ENCODE measurements around the gene SHISA4.

SHISA4 gene

DNA sequence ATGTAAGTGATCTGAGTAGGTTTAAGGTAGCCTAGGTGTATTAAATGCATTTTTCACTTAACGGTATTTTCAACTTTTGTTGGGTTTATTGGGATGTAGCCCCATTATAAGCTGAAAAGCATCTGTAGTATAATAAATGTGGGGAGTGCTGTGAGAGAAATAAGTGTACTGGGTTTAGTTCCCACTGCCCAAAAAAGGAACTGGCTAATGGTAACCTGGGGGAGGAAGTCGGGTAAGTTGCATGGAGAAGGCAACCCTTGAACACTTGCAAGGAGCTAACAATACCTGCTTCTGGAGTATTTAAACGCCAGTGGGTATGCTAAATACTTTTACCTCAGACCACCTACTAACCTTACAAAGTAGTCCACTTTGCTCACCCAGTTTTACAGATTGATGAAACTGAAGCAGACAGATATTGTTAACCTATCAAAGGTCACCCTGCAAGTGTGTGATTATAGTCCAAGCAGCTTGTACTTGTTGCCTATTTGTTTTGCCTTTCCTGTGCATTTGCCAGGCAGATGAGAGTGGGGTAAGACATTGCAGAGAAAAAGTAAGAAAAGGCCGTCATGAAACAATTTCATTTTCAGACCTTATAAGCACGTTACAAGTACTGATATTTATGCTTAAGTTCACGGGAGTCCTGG, 7.6 kb upstream of the SHISA4 start:
- H3K9ac ChIP-seq (ENCODE audit: low read length in 5 of 5) = no peak overlapping the region
- H3K4me1 ChIP-seq (ENCODE audit: control insufficient read depth in 5 of 5, insufficient read depth in 5 of 5, low read length in 5 of 5) = peaks cover 0 to 14% (median 9%) of the 10 kb centered on the region in 5 donors
- H3K9me3 ChIP-seq (ENCODE audit: control insufficient read depth in 5 of 5, low read length in 5 of 5) = no peaks in the 10 kb centered on the region
- peaks cover 0 to 6% (median 3%) of the 10 kb centered on the region in 5 donors for H3K36me3 ChIP-seq (ENCODE audit: control insufficient read depth in 5 of 5, insufficient read depth in 5 of 5, low read length in 5 of 5)
- H3K4me3 ChIP-seq (ENCODE audit: low read depth in 1 of 5, low read length in 5 of 5) = no peak overlapping the region
- no peaks in the 10 kb centered on the region for H3K27me3 ChIP-seq (ENCODE audit: control insufficient read depth in 5 of 5, insufficient read depth in 4 of 5, low read length in 5 of 5)
- no peak overlapping the region for H3K27ac ChIP-seq (ENCODE audit: low read depth, low read length)

DNA sequence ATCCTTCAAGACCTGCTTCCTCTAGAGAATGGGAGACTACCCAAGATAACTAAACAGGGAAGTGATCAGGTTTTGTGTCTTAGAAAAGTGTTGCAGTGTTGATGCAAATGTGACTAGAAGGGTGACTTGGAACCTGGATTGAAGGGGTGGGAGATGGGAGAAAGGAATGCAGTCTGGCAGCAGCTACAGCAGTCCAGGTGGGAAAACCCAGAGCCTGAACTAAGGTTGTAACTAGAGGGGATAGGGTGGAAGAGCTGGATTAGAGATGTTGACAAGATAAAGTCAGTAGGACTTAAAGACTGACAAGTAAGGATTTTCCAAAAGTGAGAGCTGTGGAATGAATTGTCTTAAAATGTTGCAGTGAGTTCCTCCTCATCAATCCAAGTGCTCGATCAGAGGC, 7.1 kb upstream of the SHISA4 start:
- H3K27ac ChIP-seq (ENCODE audit: low read depth, low read length) = no peak overlapping the region
- H3K4me3 ChIP-seq (ENCODE audit: low read depth in 1 of 5, low read length in 5 of 5) = no peak overlapping the region

DNA sequence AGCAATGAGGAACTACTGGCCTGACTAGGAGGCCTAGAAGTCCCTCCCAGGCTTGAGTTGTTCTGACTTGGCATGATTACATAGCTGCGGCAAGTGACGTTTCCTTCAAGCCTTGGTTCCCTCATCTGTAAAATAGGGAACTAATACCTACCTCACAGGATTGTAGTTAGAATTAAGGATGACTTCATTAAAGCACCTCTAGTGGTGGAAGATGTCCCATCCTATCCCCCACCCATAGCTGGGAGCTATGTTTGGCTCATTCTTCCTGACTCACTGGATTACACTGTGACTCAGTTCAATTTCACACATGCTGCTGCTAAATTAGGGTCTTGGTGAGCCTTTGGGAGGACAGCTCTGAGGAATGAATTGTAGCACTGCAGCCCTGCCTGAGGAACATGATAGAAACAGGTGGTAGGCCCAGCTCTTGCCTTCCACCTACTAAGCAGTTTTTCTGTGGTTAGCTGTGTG, 6.0 kb upstream of the SHISA4 start:
- Histone ChIP-seq H3K9ac (ENCODE audit: low read length in 5 of 5) (no peak overlapping the region), H3K4me3 (ENCODE audit: low read depth in 1 of 5, low read length in 5 of 5) (no peak overlapping the region), H3K27me3 (ENCODE audit: control insufficient read depth in 5 of 5, insufficient read depth in 4 of 5, low read length in 5 of 5) (no peaks in the 10 kb centered on the region), H3K9me3 (ENCODE audit: control insufficient read depth in 5 of 5, low read length in 5 of 5) (no peaks in the 10 kb centered on the region), H3K36me3 (ENCODE audit: control insufficient read depth in 5 of 5, insufficient read depth in 5 of 5, low read length in 5 of 5) (no peaks in the 10 kb centered on the region), H3K27ac (ENCODE audit: low read depth, low read length) (no peak overlapping the region), H3K4me1 (ENCODE audit: control insufficient read depth in 5 of 5, insufficient read depth in 5 of 5, low read length in 5 of 5) (peaks cover 0 to 14% (median 6%) of the 10 kb centered on the region in 5 donors)

More for the DNA sequence above, 7.1 kb upstream of the SHISA4 start:
- Histone ChIP-seq H3K9me3 (ENCODE audit: control insufficient read depth in 5 of 5, low read length in 5 of 5) (no peaks in the 10 kb centered on the region), H3K36me3 (ENCODE audit: control insufficient read depth in 5 of 5, insufficient read depth in 5 of 5, low read length in 5 of 5) (peaks cover 0 to under 1% (median 0%) of the 10 kb centered on the region in 5 donors), H3K9ac (ENCODE audit: low read length in 5 of 5) (no peak overlapping the region), H3K27me3 (ENCODE audit: control insufficient read depth in 5 of 5, insufficient read depth in 4 of 5, low read length in 5 of 5) (no peaks in the 10 kb centered on the region), H3K4me1 (ENCODE audit: control insufficient read depth in 5 of 5, insufficient read depth in 5 of 5, low read length in 5 of 5) (peaks cover 0 to 14% (median 6%) of the 10 kb centered on the region in 5 donors)

DNA sequence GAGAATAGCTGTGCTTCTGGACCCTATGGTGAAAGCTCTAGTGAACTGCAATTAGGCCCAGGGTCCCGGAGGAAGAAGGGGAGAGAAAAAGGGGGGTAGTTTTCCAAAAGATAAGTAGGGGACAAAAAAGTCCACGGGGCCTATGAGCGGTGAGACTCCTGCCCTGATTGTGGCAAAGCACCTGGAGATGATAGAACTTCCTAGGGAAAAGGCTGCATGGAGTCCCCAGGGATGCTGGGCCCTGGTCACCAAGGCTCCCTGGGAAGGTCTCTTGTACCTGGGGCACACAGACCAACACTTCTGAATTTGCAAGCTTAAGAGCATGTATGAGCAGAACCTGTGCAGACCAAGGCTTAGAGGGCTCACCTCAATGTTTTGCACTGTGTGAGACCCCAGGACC, 5.4 kb upstream of the SHISA4 start:
- Histone ChIP-seq H3K9me3 (ENCODE audit: control insufficient read depth in 5 of 5, low read length in 5 of 5) (no peaks in the 10 kb centered on the region), H3K36me3 (ENCODE audit: control insufficient read depth in 5 of 5, insufficient read depth in 5 of 5, low read length in 5 of 5) (no peaks in the 10 kb centered on the region), H3K9ac (ENCODE audit: low read length in 5 of 5) (no peak overlapping the region), H3K4me3 (ENCODE audit: low read depth in 1 of 5, low read length in 5 of 5) (no peak overlapping the region), H3K4me1 (ENCODE audit: control insufficient read depth in 5 of 5, insufficient read depth in 5 of 5, low read length in 5 of 5) (peaks cover 0 to 17% (median 10%) of the 10 kb centered on the region in 5 donors), H3K27ac (ENCODE audit: low read depth, low read length) (no peak overlapping the region), H3K27me3 (ENCODE audit: control insufficient read depth in 5 of 5, insufficient read depth in 4 of 5, low read length in 5 of 5) (no peaks in the 10 kb centered on the region)

DNA sequence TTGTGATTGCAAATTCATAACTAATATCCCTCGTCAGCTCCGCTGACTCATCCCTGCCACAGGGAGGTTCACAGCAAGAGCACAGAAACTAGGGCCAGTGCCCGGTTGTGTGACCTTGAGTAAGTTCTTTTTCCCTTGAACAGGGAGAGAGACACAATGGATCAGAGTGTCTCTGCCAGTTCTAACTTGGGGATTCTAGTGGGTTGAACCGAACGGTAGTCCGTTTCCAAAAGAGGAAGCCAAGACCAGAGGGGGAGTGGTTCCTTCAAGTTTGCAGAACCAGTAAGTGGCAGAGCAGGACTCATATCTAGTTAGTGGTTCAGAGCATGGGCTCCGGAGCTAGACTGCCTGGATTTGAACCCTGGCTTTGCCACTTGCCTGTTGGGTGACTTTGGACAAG, 4.9 kb upstream of the SHISA4 start:
- H3K9me3 ChIP-seq (ENCODE audit: control insufficient read depth in 5 of 5, low read length in 5 of 5) = no peaks in the 10 kb centered on the region
- no peaks in the 10 kb centered on the region for H3K36me3 ChIP-seq (ENCODE audit: control insufficient read depth in 5 of 5, insufficient read depth in 5 of 5, low read length in 5 of 5)
- no peak overlapping the region for H3K27ac ChIP-seq (ENCODE audit: low read depth, low read length)
- no peaks in the 10 kb centered on the region for H3K27me3 ChIP-seq (ENCODE audit: control insufficient read depth in 5 of 5, insufficient read depth in 4 of 5, low read length in 5 of 5)
- no peak overlapping the region for H3K9ac ChIP-seq (ENCODE audit: low read length in 5 of 5)
- H3K4me3 ChIP-seq (ENCODE audit: low read depth in 1 of 5, low read length in 5 of 5) = no peak overlapping the region
- H3K4me1 ChIP-seq (ENCODE audit: control insufficient read depth in 5 of 5, insufficient read depth in 5 of 5, low read length in 5 of 5) = peaks cover 0 to 21% (median 12%) of the 10 kb centered on the region in 5 donors

DNA sequence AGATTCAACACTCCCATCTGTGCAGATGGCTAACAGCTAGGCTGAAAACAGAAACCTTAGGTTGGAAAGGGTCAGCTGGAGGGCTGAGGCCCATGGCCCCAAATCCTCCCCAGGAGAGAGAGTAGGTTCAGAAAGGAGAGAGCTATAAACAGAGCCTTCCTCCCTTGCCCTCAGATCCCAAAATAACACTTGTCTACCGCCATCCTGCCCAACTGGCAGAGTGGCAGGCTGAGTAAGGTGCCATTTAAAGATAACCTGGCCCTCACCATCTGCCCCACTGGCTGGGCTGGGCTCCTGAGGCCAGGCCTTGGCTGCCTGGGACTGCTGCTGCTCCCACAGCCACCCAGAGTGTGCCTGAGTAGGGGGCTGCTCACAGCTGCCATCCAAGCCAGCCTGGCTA, 4.3 kb upstream of the SHISA4 start:
- peaks cover 0 to 27% (median 18%) of the 10 kb centered on the region in 5 donors for H3K4me1 ChIP-seq (ENCODE audit: control insufficient read depth in 5 of 5, insufficient read depth in 5 of 5, low read length in 5 of 5)
- H3K27ac ChIP-seq (ENCODE audit: low read depth, low read length) = no peak overlapping the region

DNA sequence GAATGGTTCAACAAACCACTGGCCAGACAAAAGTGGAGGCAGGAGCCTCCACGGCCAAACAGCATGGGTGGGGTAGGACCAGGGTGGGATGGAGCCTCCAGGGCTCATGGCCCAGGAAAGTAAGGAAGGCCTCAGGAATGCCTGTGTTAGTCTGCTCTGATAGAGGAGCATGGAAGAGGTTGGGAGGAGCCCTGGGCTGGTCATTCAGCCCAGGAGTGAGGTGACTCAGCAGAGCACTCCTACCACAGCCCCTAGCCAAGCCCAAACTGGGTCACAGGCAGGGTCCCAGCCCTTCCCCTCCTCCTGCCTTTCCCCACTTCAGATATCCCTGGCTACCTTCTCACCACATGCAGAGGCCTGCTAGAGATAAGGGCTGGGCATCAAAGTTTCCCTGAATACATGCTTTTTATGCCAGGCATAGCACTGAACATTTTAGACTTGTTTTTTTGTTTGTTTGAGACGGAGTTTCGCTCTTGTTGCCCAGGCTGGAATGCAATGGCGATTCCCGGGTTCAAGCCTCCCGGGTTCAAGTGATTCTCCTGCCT, 3.1 kb upstream of the SHISA4 start:
- Histone ChIP-seq H3K9me3 (ENCODE audit: control insufficient read depth in 5 of 5, low read length in 5 of 5) (no peaks in the 10 kb centered on the region), H3K27me3 (ENCODE audit: control insufficient read depth in 5 of 5, insufficient read depth in 4 of 5, low read length in 5 of 5) (peaks cover 0 to 3% (median 0%) of the 10 kb centered on the region in 5 donors), H3K9ac (ENCODE audit: low read length in 5 of 5) (no peak overlapping the region), H3K36me3 (ENCODE audit: control insufficient read depth in 5 of 5, insufficient read depth in 5 of 5, low read length in 5 of 5) (no peaks in the 10 kb centered on the region), H3K4me3 (ENCODE audit: low read depth in 1 of 5, low read length in 5 of 5) (no peak overlapping the region), H3K4me1 (ENCODE audit: control insufficient read depth in 5 of 5, insufficient read depth in 5 of 5, low read length in 5 of 5) (peaks cover 0 to 30% (median 20%) of the 10 kb centered on the region in 5 donors), H3K27ac (ENCODE audit: low read depth, low read length) (no peak overlapping the region)

More for the DNA sequence above, 4.3 kb upstream of the SHISA4 start:
- Histone ChIP-seq H3K4me3 (ENCODE audit: low read depth in 1 of 5, low read length in 5 of 5) (no peak overlapping the region), H3K9ac (ENCODE audit: low read length in 5 of 5) (peak overlapping the region in 1 of 5 donors; percentile 6), H3K9me3 (ENCODE audit: control insufficient read depth in 5 of 5, low read length in 5 of 5) (no peaks in the 10 kb centered on the region), H3K36me3 (ENCODE audit: control insufficient read depth in 5 of 5, insufficient read depth in 5 of 5, low read length in 5 of 5) (no peaks in the 10 kb centered on the region), H3K27me3 (ENCODE audit: control insufficient read depth in 5 of 5, insufficient read depth in 4 of 5, low read length in 5 of 5) (peaks cover 0 to 1% (median 0%) of the 10 kb centered on the region in 5 donors)

DNA sequence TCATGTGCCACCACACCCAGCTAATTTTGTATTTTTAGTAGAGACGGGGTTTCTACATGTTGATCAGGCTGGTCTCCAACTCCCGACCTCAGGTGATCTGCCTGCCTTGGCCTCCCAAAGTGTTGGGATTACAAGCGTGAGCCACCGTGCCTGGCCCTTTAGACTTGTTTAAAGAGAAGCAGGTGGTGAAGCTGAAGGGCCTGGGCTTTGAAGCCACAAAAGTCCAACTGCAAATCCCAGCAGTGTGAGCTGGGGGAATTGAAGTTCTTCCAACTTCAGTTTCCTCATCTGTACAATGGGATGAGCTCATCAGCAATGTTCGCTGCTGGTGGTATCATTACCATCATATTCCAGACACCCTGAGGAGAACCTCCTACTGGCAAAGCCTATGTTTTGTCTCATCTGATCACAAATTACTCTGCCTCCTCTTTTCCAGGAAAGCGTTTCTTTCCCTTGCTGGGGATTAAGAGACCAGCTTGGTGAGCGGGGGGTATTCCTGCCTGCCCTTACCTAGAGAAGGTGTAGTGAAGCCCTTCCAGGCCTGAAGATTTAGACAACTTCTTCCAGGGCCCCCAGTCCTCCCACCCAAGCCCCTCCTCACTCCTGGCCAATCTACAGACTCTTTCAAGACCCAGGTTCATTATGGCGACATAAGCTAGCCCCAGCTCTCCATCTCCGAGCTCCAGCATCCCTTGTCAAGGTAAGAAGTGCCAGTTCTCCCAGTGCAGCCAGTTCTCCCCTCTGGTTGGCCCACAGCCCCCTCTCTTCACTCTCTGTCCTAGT, 2.4 kb upstream of the SHISA4 start:
- H3K4me3 ChIP-seq (ENCODE audit: low read depth in 1 of 5, low read length in 5 of 5) = no peak overlapping the region
- no peak overlapping the region for H3K9ac ChIP-seq (ENCODE audit: low read length in 5 of 5)
- H3K9me3 ChIP-seq (ENCODE audit: control insufficient read depth in 5 of 5, low read length in 5 of 5) = no peaks in the 10 kb centered on the region
- peaks cover 0 to 30% (median 20%) of the 10 kb centered on the region in 5 donors for H3K4me1 ChIP-seq (ENCODE audit: control insufficient read depth in 5 of 5, insufficient read depth in 5 of 5, low read length in 5 of 5)
- H3K36me3 ChIP-seq (ENCODE audit: control insufficient read depth in 5 of 5, insufficient read depth in 5 of 5, low read length in 5 of 5) = no peaks in the 10 kb centered on the region
- no peak overlapping the region for H3K27ac ChIP-seq (ENCODE audit: low read depth, low read length)
- H3K27me3 ChIP-seq (ENCODE audit: control insufficient read depth in 5 of 5, insufficient read depth in 4 of 5, low read length in 5 of 5) = peaks cover 0 to 3% (median 0%) of the 10 kb centered on the region in 5 donors

DNA sequence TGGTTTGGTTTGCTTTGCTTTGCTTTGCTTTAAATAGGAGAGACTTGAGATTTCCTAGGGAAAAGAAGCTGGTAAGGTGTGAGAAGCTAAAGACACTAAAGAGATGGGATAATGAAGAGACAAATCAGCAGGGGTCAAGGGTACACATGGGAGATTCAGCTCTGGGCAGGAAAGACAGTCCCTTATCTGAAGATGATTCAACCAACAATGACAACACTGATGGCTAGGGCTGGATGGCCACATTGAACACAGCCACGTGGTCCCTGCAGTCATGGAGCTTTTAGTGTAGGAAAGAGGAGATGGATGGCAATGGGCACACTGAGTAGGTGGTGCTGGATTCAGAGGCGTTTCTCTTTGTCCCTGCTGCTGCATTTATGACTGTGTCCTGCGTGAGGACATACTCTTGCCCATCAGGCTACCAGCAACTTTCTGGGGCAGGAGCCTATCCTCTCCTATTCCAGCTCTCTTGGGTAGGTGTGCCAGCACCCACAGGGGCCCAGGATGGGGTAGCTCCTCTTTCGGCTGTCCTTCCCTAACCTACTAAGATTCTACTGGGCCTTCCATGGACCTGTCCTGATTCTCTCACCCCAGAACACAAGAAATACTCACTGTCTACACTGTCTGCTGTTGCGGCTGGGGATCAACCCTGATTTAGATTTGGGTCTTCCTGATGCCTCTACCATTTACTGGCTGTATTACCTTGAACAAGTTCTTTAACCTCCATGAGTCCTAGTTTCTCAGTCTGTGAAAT, 1.4 kb upstream of the SHISA4 start:
- Histone ChIP-seq H3K27ac (ENCODE audit: low read depth, low read length) (no peak overlapping the region), H3K4me3 (ENCODE audit: low read depth in 1 of 5, low read length in 5 of 5) (no peak overlapping the region), H3K27me3 (ENCODE audit: control insufficient read depth in 5 of 5, insufficient read depth in 4 of 5, low read length in 5 of 5) (peaks cover 0 to 3% (median 0%) of the 10 kb centered on the region in 5 donors), H3K36me3 (ENCODE audit: control insufficient read depth in 5 of 5, insufficient read depth in 5 of 5, low read length in 5 of 5) (no peaks in the 10 kb centered on the region), H3K9ac (ENCODE audit: low read length in 5 of 5) (no peak overlapping the region), H3K4me1 (ENCODE audit: control insufficient read depth in 5 of 5, insufficient read depth in 5 of 5, low read length in 5 of 5) (peaks cover 0 to 30% (median 20%) of the 10 kb centered on the region in 5 donors), H3K9me3 (ENCODE audit: control insufficient read depth in 5 of 5, low read length in 5 of 5) (no peaks in the 10 kb centered on the region)

All from subcutaneous abdominal adipose tissue (tissue), 5 donors.